GM12892 (cell line): ENCODE data around the gene UTP3.
"Not testable (repeated sequence)": the region's sequence is repeated elsewhere in the genome, so short reads cannot be mapped to it uniquely, and the experiment has no call there.

Experiments
- DNase-seq: peaks from one replicate; pipeline ENCODE4 v3.0.0; 2011; ENCODE audit not compliant: insufficient read length
- FAIRE-seq: peaks from 2 replicates; lab custom pipeline; 2011; peaks lifted over from hg19 to GRCh38; lab: Jason Lieb, UNC
- POLR2A ChIP-seq: IDR thresholded peaks from 2 replicates; pipeline ENCODE4 v1.6.1; 2011; ENCODE audit warnings: low read depth, low read length, control low read depth
- POLR2AphosphoS5 ChIP-seq: IDR thresholded peaks from 2 replicates; pipeline ENCODE4 v1.6.1; 2011; ENCODE audit warnings: low read depth, low read length, control low read depth
- TAF1 ChIP-seq: IDR thresholded peaks from 2 replicates; pipeline ENCODE4 v1.6.1; 2011; ENCODE audit warnings: low read depth, mild to moderate bottlenecking, control low read depth, low read length, borderline replicate concordance

The UTP3 gene

DNA sequence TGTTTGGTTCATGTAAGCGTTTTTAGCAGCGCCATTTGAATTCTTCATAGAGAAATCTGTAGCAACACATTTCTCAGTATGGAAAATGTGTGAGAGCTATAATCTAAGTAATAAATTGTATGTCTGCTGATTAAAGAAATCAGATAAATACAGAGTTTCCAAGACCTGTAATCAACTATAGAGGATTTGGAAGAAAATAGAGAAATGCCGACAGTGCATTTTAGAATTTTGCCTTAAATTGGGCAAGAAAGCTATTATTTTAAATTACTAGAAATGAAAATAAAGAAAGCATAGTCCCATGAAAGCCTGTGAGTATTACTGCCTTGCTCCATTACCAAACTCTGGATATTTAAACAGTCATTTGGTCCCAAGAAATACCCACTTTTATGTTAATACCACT, 36.1 kb downstream of the UTP3 start:
- TF ChIP-seq POLR2AphosphoS5 (no peak), TAF1 (no peak), POLR2A (no peak)
- FAIRE-seq (no peak), DNase-seq (no peak)

DNA sequence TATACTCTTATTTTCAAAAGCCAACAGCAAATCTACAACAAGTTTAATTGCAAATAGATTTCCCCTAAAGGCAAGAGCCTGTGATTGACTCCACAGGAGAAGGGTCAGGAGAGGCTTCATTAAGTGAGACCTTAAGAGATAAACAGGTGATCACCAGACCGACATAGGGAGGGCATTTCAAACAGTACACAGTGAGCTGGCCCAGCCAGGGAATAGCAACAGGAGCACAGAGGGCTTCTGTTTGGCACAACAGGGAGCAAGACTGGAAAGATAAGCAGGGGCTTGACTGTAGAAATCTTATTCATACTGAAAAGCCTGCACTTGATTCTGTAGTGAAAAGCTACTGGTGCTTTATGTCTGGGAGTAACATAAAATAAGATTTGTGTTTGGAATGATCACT, 37.3 kb downstream of the UTP3 start:
- FAIRE-seq = no peak
- TF ChIP-seq POLR2A (no peak), TAF1 (no peak), POLR2AphosphoS5 (no peak)
- DNase-seq = no peak

DNA sequence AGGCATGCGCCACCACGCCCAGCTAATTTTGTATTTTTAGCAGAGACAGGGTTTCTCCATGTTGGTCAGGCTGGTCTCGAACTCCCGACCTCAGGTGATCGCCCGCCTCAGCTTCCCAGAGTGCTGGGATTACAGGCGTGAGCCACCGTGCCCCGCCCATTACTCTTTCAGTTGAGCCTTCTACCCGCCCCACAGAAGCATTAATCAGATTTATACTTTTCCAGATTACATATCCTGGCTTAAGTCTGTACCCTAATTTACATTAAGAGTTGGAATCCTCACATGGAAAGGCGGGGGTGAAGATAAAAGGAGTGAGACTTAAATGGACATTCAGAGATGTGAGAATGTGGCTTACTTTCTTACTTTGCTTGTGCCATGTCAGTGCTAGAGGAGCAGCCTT, 38.2 kb downstream of the UTP3 start:
- FAIRE-seq, DNase-seq: not testable (repeated sequence)

DNA sequence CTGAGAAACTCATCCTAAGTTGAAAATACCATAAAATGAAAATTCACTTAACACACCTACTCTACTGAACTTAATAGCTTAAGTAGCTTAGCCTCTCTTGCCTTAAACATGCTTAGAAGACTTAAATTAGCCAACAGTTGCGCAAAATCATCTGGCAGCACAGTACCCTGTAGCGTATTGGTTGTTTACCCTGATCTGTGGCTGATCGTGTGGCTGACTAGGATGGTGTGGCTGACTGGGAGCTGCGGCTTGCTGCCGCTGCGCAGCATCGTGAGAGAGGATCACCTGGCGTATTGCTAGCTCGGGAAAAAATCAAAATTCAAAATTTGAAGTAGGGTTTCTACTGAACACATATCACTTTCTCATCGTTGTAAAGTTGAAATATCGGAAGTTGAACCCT, 39.8 kb downstream of the UTP3 start:
- no peak for TF ChIP-seq POLR2A
- no peak for TF ChIP-seq TAF1
- no peak for TF ChIP-seq POLR2AphosphoS5
- DNase-seq (no peak), FAIRE-seq (peak; percentile 33)

DNA sequence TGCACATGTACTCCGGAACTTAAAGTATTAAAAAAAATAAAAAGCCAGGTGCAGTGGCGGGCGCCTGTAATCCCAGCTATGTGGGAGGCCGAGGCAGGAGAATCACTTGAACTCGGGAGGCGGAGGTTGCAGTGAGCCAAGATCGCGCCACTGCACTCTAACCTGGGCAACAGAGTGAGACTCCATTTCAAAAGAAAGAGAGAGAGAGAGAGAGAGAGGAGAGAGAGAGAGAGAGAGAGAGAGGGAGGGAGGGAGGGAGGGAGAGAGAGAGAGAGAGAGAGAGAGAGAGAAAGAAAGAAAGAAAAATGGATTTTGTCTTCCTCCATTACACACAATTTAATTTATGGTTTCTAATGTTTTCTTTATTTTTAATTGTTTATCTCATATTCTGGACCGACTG, 44.5 kb downstream of the UTP3 start:
- not testable (repeated sequence) for DNase-seq, FAIRE-seq

DNA sequence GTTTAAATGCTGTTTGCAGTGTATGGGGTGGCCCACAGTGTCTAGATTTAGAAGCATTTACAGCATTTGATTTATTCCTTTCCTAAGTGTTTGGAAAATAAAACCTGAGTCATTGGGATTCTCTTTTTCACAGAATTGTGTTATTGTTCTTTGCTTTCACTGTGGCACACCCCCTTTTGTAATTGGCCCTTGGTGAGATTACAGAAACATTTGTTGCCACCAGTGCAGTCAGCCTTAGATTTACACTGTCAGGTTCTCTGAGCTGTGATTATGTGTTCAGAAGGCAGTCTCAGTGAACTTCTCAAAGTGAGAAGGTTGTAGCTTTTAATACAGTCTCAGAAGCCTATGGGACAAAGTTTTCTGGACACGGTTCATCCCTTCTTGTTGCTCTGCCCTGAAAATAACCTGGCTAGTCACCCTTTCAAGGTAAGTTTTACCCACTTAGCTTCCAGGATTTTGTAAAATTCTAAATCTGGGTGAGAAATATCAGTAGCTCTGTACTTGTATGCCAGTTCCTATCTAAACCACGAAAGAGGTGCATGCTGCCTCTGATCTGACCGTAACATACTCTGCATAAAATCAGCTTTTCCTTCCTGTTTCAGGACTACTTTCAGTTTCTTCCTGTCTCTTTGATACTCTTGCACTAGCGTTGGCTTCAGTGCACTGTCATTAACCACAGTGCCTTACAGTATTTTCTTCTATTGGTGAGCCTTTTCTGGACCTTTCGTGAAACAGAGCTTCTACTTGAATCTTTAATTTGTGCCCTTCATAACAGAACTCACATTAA, 46.0 kb downstream of the UTP3 start:
- TF ChIP-seq POLR2AphosphoS5 = no peak
- TF ChIP-seq POLR2A = no peak
- TF ChIP-seq TAF1 = no peak
- peak; percentile 90 for FAIRE-seq
- DNase-seq = peak; percentile 36

DNA sequence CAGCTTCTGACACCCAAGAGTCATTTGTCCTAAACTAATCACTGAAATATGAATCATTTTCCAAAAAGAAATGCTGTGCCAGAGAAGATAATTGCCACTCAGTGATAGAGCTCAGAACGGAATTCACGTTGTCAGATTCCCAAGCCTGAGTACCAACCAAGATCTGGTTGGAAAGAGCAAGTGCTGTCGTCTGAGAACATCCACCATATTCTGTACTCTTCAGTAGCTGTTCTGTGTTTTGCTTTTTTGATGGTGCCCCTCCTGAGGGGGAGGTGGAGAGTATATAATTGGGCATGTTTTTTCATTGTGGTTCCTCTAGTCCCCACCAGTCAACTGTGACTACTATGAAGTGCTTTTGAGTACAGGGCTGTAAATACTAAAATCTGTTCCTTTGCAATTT, 46.6 kb downstream of the UTP3 start:
- no peak for DNase-seq
- TF ChIP-seq POLR2A (no peak), POLR2AphosphoS5 (no peak), TAF1 (no peak)
- FAIRE-seq = no peak

DNA sequence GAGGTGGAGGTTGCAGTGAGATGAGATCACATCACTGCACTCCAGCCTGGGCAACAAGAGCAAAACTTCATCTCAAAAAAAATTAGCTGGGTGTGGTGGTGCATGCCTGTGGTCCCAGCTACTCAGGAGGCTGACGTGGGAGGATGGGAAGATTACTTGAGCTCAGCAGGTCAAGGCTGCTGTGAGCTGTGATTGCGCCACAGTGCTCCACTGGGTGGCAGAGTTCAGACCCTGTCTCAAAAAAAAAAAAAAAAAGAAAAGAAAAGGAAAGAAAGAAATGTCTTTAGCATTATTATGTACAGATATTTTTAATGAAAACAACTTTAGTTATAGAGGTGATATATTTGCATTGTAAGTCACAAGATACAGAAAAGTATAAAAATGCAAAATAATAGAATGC, 47.6 kb downstream of the UTP3 start:
- not testable (repeated sequence) for DNase-seq, FAIRE-seq

DNA sequence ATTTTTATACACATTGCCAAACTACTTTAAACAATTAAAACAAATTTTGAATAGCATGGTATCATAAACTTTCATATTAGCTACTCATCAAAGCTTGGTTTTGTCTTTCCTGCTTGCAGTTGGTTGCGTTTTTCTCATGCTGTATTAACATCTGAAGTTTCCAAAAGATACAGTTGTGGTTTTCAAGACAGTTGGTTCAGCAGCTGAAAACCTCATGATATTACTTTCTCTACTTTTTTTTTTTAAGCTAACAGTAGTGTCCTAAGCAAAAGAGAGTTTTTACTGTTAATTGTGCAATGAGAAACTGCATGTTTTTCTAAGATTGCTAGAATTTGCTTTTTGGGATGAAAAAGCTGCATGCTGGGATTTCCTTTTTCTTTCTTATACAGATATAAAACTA, 48.7 kb downstream of the UTP3 start:
- DNase-seq (no peak), FAIRE-seq (peak; percentile 9)
- TF ChIP-seq POLR2AphosphoS5 (no peak), POLR2A (no peak)

DNA sequence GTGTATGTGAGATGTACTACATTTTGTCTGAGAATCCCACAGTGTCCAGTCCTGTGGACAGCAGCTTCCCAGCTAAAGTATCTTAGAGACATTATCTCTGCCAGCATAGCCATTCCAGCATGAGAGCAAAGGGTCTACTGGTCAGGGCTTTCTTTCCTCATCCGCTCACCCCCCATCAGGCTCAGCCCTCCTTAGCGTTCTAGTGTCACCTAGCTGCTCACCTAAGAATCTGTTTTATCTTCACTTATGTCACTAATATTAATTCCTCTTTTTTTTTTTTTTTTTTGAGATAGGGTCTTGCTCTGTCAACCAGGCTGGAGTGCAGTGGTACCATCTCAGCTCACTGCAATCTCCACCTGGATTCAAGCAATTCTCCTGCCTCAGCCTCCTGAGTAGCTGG, 49.1 kb downstream of the UTP3 start:
- DNase-seq (no peak), FAIRE-seq (peak; percentile 24)
- TF ChIP-seq POLR2A = no peak
- no peak for TF ChIP-seq POLR2AphosphoS5
- TF ChIP-seq TAF1 = no peak

DNA sequence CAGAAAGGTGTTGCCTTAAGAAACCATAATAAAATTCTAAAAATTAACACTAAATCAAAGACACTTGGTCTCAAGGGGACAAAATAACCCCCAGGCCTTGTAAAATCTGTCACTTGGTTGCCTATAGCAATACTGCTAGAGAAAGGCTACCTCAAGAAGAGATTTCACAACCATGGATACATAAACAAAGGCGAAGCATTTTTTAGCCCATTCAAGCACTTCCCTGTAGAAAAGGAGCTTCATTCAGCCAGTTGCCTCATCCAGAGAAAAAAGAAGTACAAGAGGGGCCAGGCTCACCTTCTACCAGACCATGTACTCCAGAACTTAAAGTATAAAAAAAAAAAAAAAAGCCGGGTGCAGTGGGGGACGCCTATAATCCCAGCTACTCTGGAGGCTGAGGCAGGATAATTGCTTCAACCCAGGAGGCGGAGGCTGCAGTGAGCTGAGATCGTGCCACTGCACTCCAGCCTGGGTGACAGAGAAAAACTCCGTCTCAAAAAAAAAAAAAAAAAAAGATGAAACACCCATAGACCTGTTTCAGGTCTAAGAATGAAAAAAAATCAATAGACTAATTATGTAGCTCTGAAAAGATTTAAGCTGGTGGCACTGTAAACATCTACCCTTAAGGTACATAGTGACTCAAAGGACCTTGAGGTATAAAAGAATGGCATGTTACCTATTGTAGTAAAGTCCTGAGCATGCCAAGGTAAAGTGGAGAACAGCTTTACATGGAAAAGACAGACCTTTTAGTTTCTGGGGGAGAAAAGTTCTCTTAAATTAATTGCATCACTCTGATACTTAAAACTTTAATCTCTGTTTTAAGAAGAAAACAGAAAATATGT, 51.4 kb downstream of the UTP3 start:
- no peak for DNase-seq

More for the DNA sequence above, 51.4 kb downstream of the UTP3 start:
- TF ChIP-seq POLR2A (no peak), POLR2AphosphoS5 (no peak), TAF1 (no peak)
- no peak for FAIRE-seq
